Activated T-cell treated with anti-CD3 and anti-CD28 coated beads, Interleukin-2, amount 50 U/mL, for 1 hour (primary cell): ENCODE data around the gene NLRX1.
A peak's percentile ranks its signal among the peaks of the same experiment; 100 is the strongest.
"Not testable (repeated sequence)": the region's sequence is repeated elsewhere in the genome, so short reads cannot be mapped to it uniquely, and the experiment has no call there.

Experiments
- DNase-seq: peaks from one replicate; pipeline ENCODE4 v3.0.0-alpha.2; 2020

Gene NLRX1

GRCh38 chr11:119188067-119188466 lies 19.5 kb downstream of the NLRX1 start:
- no peak for DNase-seq

DNA sequence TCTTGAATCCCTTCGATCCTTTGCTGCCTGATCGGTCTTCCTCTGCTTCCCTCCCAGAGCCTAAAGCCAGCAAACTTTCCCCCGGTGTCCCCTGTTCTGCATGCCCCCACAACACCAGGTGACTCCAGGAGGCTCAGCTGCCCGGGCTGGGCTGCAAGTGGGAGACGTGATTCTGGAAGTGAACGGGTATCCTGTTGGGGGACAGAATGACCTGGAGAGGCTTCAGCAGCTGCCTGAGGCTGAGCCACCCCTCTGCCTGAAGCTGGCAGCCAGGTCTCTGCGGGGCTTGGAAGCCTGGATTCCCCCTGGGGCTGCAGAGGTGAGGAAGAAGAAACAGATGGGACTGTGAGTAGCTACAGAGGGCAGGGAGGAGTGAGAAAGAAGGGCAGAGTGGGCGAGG lies 20.4 kb downstream of the NLRX1 start:
- no peak for DNase-seq

DNA sequence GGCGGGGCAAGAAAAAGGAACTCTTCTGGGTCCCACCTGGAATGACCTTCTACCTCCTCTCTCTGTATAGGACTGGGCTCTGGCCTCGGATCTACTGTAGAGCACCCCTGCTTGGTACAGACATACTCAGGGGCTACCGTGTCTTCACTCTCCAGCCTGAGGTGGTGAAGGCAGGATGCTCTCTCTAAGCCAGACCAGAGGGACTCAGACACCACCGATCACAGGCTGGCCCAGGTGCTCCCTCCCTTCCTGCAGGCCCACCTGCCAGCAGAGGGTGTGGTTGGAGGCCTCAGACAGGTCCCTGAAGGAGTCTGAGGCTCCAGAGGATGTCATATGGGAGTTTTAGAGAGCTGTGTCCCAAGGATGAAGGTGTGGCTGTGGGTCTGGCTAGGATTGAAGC lies 20.9 kb downstream of the NLRX1 start:
- DNase-seq = no peak

DNA sequence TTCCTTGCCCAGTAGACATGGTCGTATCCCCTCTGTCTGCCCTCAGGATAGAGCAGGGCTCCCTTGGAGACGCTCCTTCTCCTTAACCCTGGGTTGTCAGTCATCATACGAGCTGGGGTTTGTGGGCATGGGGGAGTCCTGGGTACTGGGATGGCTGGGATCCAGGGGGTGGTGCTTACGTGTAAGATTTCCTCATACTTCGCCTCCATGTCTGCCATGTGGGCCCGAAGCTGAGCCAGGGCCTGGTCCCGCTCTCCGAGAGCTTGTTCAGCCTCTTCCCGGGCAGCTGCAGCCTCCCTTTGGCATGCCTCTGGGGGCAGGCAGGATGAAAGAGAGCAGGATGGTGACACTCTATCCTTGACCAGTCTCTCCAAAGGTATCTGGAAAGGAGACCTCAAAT lies 22.0 kb downstream of the NLRX1 start:
- no peak for DNase-seq

- DNase-seq = not testable (repeated sequence)
Observed at GRCh38 chr11:119191265-119191664, 22.7 kb downstream of the NLRX1 start.

DNA sequence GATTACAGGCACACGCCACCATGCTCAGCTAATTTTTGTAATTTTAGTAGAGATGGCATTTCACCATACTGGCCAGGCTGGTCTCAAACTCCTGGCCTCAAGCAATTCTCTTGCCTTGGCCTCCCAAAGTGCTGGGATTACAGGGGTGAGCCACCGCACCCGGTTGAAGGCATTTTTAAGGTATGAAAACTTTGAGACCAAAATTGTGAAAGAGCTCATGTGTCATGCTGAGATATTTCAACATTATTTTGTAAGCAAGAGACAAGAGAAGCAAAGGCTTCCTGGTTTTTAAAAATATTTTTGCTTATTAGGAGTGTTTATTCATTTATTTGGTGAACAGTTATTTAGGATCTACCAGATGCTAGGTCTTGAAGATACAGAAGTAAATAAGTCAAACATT lies 23.6 kb downstream of the NLRX1 start:
- no peak for DNase-seq

- no peak for DNase-seq
Observed at GRCh38 chr11:119193001-119193400, 24.5 kb downstream of the NLRX1 start.

DNA sequence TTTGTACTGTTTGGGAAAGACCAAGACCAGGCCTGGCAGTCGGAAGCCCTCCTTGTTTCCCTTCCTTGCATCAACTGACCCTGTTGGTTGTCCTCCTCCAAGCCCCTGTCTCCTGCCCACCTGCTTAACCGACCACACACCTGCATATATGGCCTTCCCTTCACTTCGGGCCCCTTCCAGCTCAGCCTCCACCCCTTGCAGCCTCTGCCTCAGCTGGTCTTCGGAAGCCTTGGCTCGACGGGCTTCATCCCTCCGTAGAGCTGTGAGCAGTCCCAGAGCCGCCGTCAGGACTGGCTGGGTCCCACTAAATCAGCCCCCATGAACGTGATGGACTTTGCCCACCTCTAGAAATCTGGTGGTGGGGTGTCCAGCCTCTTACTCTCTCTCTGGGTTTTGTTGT lies 25.1 kb downstream of the NLRX1 start:
- DNase-seq = no peak

DNA sequence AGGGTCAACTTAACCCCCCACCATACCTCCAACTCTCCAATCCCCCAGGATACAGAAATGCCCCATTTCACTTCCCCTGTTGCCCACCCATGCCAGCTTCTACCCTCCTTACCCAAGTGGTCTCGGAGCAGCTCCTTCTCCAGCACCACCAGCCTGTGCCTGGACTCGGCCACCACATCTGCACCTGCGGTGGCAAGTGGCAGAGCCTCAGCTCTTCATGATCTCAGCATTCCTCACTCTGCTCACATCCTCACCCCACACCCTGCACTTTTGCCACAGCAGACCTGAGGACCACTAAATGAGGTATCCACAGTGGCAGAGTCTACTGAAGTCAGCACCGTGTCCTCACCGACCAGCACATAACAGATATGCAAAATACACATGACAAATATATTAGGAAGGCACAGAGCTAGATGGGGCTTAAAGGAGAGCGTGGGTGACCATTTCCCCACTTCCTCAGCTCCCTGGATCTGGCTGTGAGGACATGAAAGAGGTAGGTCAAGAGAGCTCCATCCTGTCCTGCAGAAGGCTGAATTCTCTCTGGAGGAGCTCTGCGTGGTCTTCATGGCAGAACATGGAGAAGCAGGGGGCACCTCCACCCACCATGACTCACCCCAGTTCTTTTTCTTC lies 26.4 kb downstream of the NLRX1 start:
- DNase-seq = no peak

GRCh38 chr11:119195680-119196079 lies 27.2 kb downstream of the NLRX1 start:
- no peak for DNase-seq

GRCh38 chr11:119196833-119197483 lies 28.4 kb downstream of the NLRX1 start:
- peak; percentile 38 for DNase-seq

- no peak for DNase-seq
Observed at GRCh38 chr11:119198925-119199324, 30.4 kb downstream of the NLRX1 start.

- not testable (repeated sequence) for DNase-seq
Observed at GRCh38 chr11:119201236-119201635, 32.7 kb downstream of the NLRX1 start.

- no peak for DNase-seq
Observed at GRCh38 chr11:119202554-119202953, 34.0 kb downstream of the NLRX1 start.

GRCh38 chr11:119204066-119204465 lies 35.5 kb downstream of the NLRX1 start:
- DNase-seq = no peak

- DNase-seq = no peak
Observed at GRCh38 chr11:119205080-119205479, 36.6 kb downstream of the NLRX1 start.

GRCh38 chr11:119205574-119206510 lies 37.3 kb downstream of the NLRX1 start, which contains the start of gene CBL:
CBL (plus strand) TSS chr11:119206339; CDS start chr11:119206418, 79 bp downstream.
- peak; percentile 99 for DNase-seq

DNA sequence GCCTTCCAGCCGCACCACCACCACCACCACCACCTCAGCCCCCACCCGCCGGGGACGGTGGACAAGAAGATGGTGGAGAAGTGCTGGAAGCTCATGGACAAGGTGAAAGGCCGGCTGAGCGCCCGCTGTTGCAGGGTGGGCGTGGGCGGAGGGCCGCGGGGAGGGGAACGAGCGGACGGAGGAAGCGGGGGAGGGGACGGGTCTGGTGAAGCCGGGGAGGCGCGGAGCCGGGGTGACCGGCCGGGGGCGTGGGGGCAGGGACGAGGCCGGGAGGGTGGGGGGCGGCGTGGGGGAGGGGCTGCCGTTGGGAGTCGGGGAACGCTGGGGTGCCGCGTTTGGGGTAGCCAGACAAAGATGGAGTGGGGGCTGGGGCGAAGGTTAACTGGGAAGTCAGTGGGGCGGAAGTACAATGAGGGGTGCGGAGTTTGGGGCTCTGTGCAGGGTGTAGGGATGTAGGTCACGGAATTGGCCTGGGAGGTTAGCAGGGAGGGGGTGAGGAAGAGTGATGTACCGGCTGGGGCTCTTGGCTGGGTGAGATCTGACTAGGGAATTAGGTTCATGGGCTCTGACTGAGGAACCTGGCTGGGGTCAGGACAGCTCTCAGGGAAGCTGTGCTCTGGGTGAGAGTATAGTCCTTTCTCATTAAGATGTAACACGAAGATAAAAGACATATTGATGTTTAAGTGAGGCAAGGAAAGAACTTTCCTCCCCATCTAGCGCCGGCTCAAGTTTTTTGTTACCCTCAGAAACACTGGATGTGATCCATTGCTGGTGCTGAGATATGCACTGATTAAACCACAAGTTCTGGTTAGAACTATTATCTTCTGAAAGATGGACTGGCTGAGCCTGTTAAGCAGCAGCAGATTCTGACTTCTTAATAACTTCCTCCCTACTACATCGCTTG lies 38.2 kb downstream of the NLRX1 start:
- DNase-seq = peak; percentile 54

DNA sequence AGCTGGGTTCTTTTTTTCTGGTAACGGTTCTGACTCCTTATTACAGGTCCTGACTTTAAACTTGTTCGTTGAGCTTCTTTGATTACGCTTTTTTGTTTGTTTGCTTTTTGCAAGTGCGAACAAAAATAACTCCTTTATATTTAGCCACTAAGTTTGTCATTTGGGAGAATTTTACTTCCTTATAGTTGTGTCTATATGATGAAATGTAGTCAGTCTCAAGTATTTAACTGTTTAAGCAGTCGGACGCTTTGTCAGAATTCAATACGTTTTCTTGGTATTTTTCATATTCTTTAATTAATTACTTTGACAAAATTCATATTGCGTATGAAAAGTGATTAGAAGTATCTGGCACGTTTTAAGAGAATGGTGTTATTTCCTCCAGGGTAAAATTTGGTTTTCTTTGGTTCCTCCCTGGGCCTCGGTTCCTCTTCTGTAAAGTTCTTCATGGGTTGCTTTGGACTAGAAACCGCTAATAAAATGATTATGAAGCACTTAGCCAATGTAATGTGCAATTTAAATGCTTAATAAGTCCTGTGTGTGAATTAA lies 39.0 kb downstream of the NLRX1 start:
- DNase-seq = no peak

DNA sequence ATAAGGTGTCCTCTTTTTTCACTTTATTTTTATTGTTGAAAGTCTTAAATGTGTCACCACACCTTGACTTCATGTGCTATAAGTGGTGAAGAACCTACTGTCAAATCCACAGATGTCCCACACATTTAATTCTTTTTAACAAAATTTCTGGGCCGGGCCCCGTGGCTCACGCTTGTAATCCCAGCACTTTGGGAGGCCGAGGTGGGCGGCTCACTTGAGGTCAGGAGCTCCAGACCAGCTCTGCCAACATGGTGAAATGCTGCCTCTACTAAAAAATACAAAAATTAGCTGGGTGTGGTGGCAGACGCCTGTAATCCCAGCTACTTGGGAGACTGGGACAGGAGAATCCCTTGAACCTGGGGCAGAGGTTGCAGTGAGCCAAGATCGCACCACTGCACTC lies 40.7 kb downstream of the NLRX1 start:
- DNase-seq = no peak

GRCh38 chr11:119210050-119210449 lies 41.5 kb downstream of the NLRX1 start:
- DNase-seq = no peak
